Ovary (tissue), 3 donors: ENCODE results near the gene CYS1.

ENCODE experiments used
- EP300 ChIP-seq: sonication (generic); formaldehyde crosslinking; IDR thresholded peaks from one replicate; pipeline ENCODE4 v1.6.1; 2017; ENCODE audit warnings: antibody characterized with exemption
- POLR2A ChIP-seq: fragments of 450-650 bp; IDR thresholded peaks from one replicate; pipeline ENCODE4 v1.6.1; 2017; ENCODE audit warnings: antibody characterized with exemption, mild to moderate bottlenecking, moderate library complexity
- TF ChIP-seq, protein P1 (sequence below), 3 donors: fragments of 450-650 bp in 2 of 3; fragments of 200-600 bp in 1 of 3; IDR thresholded peaks; one replicate each; pipeline versions ENCODE4 v1.5.1 to v1.8.0; 2016 to 2022; ENCODE audit warnings: antibody characterized with exemption in 3 of 3, mild to moderate bottlenecking in 1 of 3
- donor health status: DM: no; HTN: no; CAD: no.

DNA sequence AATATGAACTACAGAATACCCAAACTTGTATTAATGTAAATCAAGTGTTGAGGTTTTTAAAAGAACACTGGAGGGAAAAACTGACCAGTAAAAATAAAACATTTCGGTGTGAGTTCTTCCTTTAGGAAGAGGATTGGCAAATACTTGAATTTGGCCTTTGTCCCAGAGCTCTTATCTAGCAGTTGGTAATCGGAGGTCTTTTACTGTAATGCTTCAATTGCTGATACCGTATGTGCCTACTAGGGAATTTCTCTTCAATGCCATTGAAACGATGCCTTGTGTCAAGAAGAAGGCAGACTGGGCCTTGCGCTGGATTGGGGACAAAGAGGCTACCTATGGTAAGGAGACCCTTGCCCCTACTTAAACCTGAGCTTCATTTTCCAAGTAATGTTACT is 46.4 kb upstream of the CYS1 start:
- TF ChIP-seq, protein P1, sequence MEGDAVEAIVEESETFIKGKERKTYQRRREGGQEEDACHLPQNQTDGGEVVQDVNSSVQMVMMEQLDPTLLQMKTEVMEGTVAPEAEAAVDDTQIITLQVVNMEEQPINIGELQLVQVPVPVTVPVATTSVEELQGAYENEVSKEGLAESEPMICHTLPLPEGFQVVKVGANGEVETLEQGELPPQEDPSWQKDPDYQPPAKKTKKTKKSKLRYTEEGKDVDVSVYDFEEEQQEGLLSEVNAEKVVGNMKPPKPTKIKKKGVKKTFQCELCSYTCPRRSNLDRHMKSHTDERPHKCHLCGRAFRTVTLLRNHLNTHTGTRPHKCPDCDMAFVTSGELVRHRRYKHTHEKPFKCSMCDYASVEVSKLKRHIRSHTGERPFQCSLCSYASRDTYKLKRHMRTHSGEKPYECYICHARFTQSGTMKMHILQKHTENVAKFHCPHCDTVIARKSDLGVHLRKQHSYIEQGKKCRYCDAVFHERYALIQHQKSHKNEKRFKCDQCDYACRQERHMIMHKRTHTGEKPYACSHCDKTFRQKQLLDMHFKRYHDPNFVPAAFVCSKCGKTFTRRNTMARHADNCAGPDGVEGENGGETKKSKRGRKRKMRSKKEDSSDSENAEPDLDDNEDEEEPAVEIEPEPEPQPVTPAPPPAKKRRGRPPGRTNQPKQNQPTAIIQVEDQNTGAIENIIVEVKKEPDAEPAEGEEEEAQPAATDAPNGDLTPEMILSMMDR (IDR thresholded peaks at IDR 0.05) = no peak
- TF ChIP-seq POLR2A (no peak), EP300 (no peak)
